PC-9 (cell line): ENCODE measurements around the gene ANXA2. TPM values are rescaled to one million over a fixed set of nuclear protein-coding genes. Genes with fewer than 3 reads are reported as not detected.
"Not testable (repeated sequence)": the region's sequence is repeated elsewhere in the genome, so short reads cannot be mapped to it uniquely, and the experiment has no call there.

ENCODE experiments used
- BruUV-seq: library from RNA; stranded (reverse); fragments of 400-500 nt; replicated peaks from 2 replicates; lab custom pipeline; 2021; lab: Mats Ljungman, UMichigan
- CTCF ChIA-PET: fragments of 300-600 bp; sonication (Branson Sonifier 250); formaldehyde crosslinking; loops from one replicate; lab custom pipeline; 2022; ENCODE audit warnings: antibody characterized with exemption; lab: Charles Lee
- POLR2A ChIA-PET: fragments of 300-600 bp; sonication (Branson Sonifier 250); formaldehyde crosslinking; loops from one replicate; lab custom pipeline; 2022; ENCODE audit warnings: antibody characterized with exemption; ENCODE audit not compliant: unreplicated experiment; lab: Charles Lee
- DNase-seq, 2 experiments: peaks; one replicate each; pipeline versions ENCODE4 v3.0.0 to v3.0.0-alpha.2; 2015 to 2022; ENCODE audit warnings: mixed read lengths in 1 of 2
- H2AFZ ChIP-seq: fragments of 200-600 bp; sonication (generic); 2 replicates; pipeline ENCODE4 v1.8.1; 2017; ENCODE audit warnings: antibody characterized with exemption
- H3F3A ChIP-seq: fragments of 200-600 bp; sonication (generic); 2 replicates; pipeline ENCODE4 v1.8.1; 2017; ENCODE audit warnings: antibody characterized with exemption, mild to moderate bottlenecking, low read depth; ENCODE audit not compliant: insufficient read depth
- H3K27ac ChIP-seq: fragments of 200-600 bp; sonication (generic); 2 replicates; pipeline ENCODE4 v1.6.1; 2016; ENCODE audit warnings: mixed run types
- H3K27me3 ChIP-seq: fragments of 200-600 bp; sonication (generic); 2 replicates; pipeline ENCODE4 v1.6.1; 2016; ENCODE audit warnings: low read depth, mixed run types; ENCODE audit not compliant: insufficient read depth
- H3K36me3 ChIP-seq: fragments of 200-600 bp; sonication (generic); 2 replicates; pipeline ENCODE4 v1.6.1; 2016; ENCODE audit warnings: low read depth, mixed run types
- H3K4me1 ChIP-seq: fragments of 200-600 bp; sonication (generic); replicated peaks from 2 replicates; pipeline ENCODE4 v1.6.1; 2016; ENCODE audit warnings: mixed run types; ENCODE audit not compliant: insufficient read depth
- H3K4me2 ChIP-seq: fragments of 200-600 bp; sonication (generic); 2 replicates; pipeline ENCODE4 v1.6.1; 2017; ENCODE audit warnings: mixed run types
- H3K4me3 ChIP-seq: fragments of 200-600 bp; sonication (generic); 2 replicates; pipeline ENCODE4 v1.6.1; 2016; ENCODE audit warnings: mixed run types
- H3K79me2 ChIP-seq: fragments of 200-600 bp; sonication (generic); 2 replicates; pipeline ENCODE4 v1.6.1; 2017; ENCODE audit warnings: low read depth, mixed run types
- H3K9me2 ChIP-seq: fragments of 200-600 bp; sonication (generic); 2 replicates; pipeline ENCODE4 v1.8.1; 2017; ENCODE audit warnings: mild to moderate bottlenecking; ENCODE audit not compliant: insufficient read depth
- H3K9me3 ChIP-seq: fragments of 200-600 bp; sonication (generic); 2 replicates; pipeline ENCODE4 v1.8.1; 2016; ENCODE audit warnings: low read depth; ENCODE audit not compliant: insufficient read depth
- H4K20me1 ChIP-seq: fragments of 200-600 bp; sonication (generic); 2 replicates; pipeline ENCODE4 v1.8.1; 2017; ENCODE audit not compliant: insufficient read depth
- CTCF ChIP-seq: fragments of 200-600 bp; sonication (generic); conservative IDR thresholded peaks from 2 replicates; pipeline ENCODE4 v1.6.1; 2017; ENCODE audit warnings: mixed run types, antibody characterized with exemption, mild to moderate bottlenecking, moderate library complexity
- EZH2 ChIP-seq: fragments of 200-600 bp; sonication (generic); IDR thresholded peaks from 2 replicates; pipeline ENCODE4 v1.8.0; 2017; ENCODE audit warnings: antibody characterized with exemption, low read depth
- intact Hi-C: fragments of 100-400 bp; cut with micrococcal nuclease; formaldehyde crosslinking; loops from one replicate; pipeline ENCODE4 v1.10.0; 2022; ENCODE audit not compliant: unreplicated experiment
- total RNA-seq: library from RNA; stranded (reverse); gene quantifications from 2 replicates; pipeline ENCODE4 v1.2.3, GENCODE V29; 2021

Gene ANXA2
- total RNA-seq, 1 experiment from 2014 or later: 1,720 TPM

DNA sequence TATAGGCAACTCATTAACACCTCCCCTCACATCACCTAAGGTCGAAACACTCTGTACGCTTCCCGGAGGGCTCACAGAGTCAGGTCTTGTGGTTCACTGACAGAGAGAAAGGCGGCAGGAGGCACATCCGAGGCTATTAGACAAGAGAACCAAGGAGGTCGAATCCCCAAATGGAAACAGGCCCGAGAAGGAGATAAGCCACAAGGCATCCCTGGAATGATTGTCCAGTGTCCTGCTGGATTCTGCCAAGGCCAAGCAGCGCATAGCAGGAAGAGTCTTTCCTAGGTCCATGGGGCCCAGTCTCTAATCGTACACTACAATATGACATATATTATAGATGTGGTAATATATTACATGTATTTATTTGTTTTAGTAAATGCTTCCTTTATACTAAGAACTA lies 58.5 kb downstream of the ANXA2 start:
- H3K4me1 ChIP-seq: no peaks in the 10 kb centered on the region
- H3K27me3 ChIP-seq: no peaks in the 10 kb centered on the region
- no peaks in the 10 kb centered on the region for H3K36me3 ChIP-seq
- TF ChIP-seq CTCF (no peak), EZH2 (no peak)
- H3K27ac ChIP-seq: no peak overlapping the region
- DNase-seq: no peak
- POLR2A ChIA-PET: interaction anchor here (0.6 kb wide), 1 partner anchor 588 kb away, joined by 3 read pairs; no protein-coding TSS in a partner anchor
- H3K79me2 ChIP-seq: no peaks in the 10 kb centered on the region
- intact Hi-C loops: no loop called here
- no peak overlapping the region for H2AFZ ChIP-seq
- no peak overlapping the region for H3K4me3 ChIP-seq
- CTCF ChIA-PET: no interaction called here
- no peaks in the 10 kb centered on the region for H3K9me3 ChIP-seq
- no TSS peak for BruUV-seq
- peaks cover 3% of the 10 kb centered on the region; the same call in 1 of the 2 replicates for H3F3A ChIP-seq
- no peak overlapping the region for H3K4me2 ChIP-seq
- H3K9me2 ChIP-seq: no peaks in the 10 kb centered on the region
- no peaks in the 10 kb centered on the region for H4K20me1 ChIP-seq

GRCh38 chr15:60338810-60339209 lies 59.0 kb downstream of the ANXA2 start:
- no TSS peak for BruUV-seq
- no peaks in the 10 kb centered on the region; the same call in 1 of the 2 replicates for H3F3A ChIP-seq

GRCh38 chr15:60337076-60337475 lies 60.7 kb downstream of the ANXA2 start:
- intact Hi-C loops: no loop called here
- DNase-seq: no peak
- CTCF ChIA-PET: interaction anchor here (0.7 kb wide), 1 partner anchor 183 kb away, joined by 3 read pairs; no protein-coding TSS in a partner anchor

More at GRCh38 chr15:60338810-60339209, 59.0 kb downstream of the ANXA2 start:
- no peak overlapping the region for H3K4me2 ChIP-seq
- H3K36me3 ChIP-seq: no peaks in the 10 kb centered on the region
- H3K9me3 ChIP-seq: no peaks in the 10 kb centered on the region
- H2AFZ ChIP-seq: no peak overlapping the region
- ChIA-PET CTCF (no interaction called here), POLR2A (interaction anchor here (0.6 kb wide), 1 partner anchor 587 kb away, joined by 3 read pairs; no protein-coding TSS in a partner anchor)
- no peaks in the 10 kb centered on the region for H3K4me1 ChIP-seq
- TF ChIP-seq CTCF (no peak), EZH2 (no peak)
- no peaks in the 10 kb centered on the region for H3K79me2 ChIP-seq
- DNase-seq: no peak
- no peak overlapping the region for H3K4me3 ChIP-seq
- no peaks in the 10 kb centered on the region for H3K9me2 ChIP-seq
- H3K27ac ChIP-seq: no peak overlapping the region
- H4K20me1 ChIP-seq: no peaks in the 10 kb centered on the region
- no peaks in the 10 kb centered on the region for H3K27me3 ChIP-seq
- intact Hi-C loops: no loop called here

DNA sequence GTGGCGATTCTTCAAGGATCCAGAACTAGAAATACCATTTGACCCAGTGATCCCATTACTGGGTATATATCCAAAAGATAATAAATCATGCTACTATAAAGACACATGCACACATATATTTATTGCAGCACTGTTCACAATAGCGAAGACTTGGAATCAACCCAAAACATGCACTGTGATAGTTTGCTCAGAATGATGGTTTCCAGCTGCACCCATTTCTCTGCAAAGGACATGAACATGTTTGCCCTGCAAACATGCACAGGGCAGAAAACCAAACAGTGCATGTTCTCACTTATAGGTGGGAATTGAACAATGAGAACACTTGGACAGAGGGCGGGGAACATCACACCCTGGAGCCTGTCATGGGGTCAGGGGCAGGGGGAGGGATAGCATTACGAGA lies 62.5 kb downstream of the ANXA2 start:
- H3K79me2 ChIP-seq, H3K36me3 ChIP-seq, H3K9me3 ChIP-seq, BruUV-seq, H3F3A ChIP-seq, H3K27me3 ChIP-seq, H3K27ac ChIP-seq, POLR2A ChIA-PET, H4K20me1 ChIP-seq, DNase-seq, H3K4me2 ChIP-seq, H3K4me3 ChIP-seq, intact Hi-C loops, H3K4me1 ChIP-seq, H2AFZ ChIP-seq, CTCF ChIA-PET, H3K9me2 ChIP-seq: not testable (repeated sequence)

More at GRCh38 chr15:60337076-60337475, 60.7 kb downstream of the ANXA2 start:
- H3K9me3 ChIP-seq: no peaks in the 10 kb centered on the region
- no peak overlapping the region for H3K4me2 ChIP-seq
- no peaks in the 10 kb centered on the region for H3K79me2 ChIP-seq
- H4K20me1 ChIP-seq: no peaks in the 10 kb centered on the region
- H3F3A ChIP-seq: no peaks in the 10 kb centered on the region
- no peak overlapping the region for H3K27ac ChIP-seq
- BruUV-seq: no TSS peak
- no peak for TF ChIP-seq EZH2
- no peak for TF ChIP-seq CTCF
- no peak overlapping the region for H2AFZ ChIP-seq
- H3K9me2 ChIP-seq: no peaks in the 10 kb centered on the region
- H3K4me3 ChIP-seq: no peak overlapping the region
- H3K36me3 ChIP-seq: no peaks in the 10 kb centered on the region
- no peaks in the 10 kb centered on the region for H3K27me3 ChIP-seq
- no peaks in the 10 kb centered on the region for H3K4me1 ChIP-seq
- POLR2A ChIA-PET: no interaction called here
